IPS-18a (cell line): Measurements from ENCODE around the gene TENT4A.

Experiments
- H3K27ac ChIP-seq: one replicate; pipeline ENCODE4 v1.5.1; 2013; ENCODE audit warnings: low read length
- H3K27me3 ChIP-seq: one replicate; pipeline ENCODE4 v1.6.1; 2013; ENCODE audit warnings: mild to moderate bottlenecking, low read length; ENCODE audit not compliant: control insufficient read depth, insufficient read depth
- H3K36me3 ChIP-seq: one replicate; pipeline ENCODE4 v1.6.1; 2013; ENCODE audit warnings: low read depth, low read length; ENCODE audit not compliant: control insufficient read depth
- H3K4me1 ChIP-seq: one replicate; pipeline ENCODE4 v1.6.1; 2013; ENCODE audit warnings: low read depth, low read length; ENCODE audit not compliant: control insufficient read depth
- H3K4me3 ChIP-seq: one replicate; pipeline ENCODE4 v1.5.1; 2013; ENCODE audit warnings: low read length
- H3K9ac ChIP-seq: one replicate; pipeline ENCODE4 v1.6.1; 2013; ENCODE audit warnings: mild to moderate bottlenecking, low read length, moderate library complexity
- H3K9me3 ChIP-seq: one replicate; pipeline ENCODE4 v1.6.1; 2013; ENCODE audit warnings: low read depth, low read length; ENCODE audit not compliant: control insufficient read depth

Gene TENT4A

DNA sequence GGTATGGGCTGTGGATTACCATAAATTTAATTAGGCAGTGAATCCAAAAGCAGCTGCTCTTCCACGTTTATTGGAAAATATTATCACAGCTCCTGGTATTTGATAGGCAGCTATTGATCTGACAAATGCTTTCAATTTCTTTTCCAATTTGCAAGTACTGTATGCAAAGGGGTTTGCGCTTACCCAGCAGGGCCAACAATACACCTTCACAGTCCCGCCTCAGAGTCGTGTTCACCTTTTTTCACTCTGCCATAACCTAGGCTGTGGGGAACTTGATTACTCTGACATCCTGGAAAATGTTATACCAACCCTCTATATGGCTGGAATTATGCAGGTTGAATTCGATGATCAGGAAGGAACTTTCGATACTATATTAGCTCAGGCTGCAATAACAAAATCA lies 32.3 kb upstream of the TENT4A start:
- no peaks in the 10 kb centered on the region for H3K4me1 ChIP-seq
- H3K9me3 ChIP-seq: peaks cover 3% of the 10 kb centered on the region
- H3K27ac ChIP-seq: no peak overlapping the region
- no peak overlapping the region for H3K9ac ChIP-seq
- H3K27me3 ChIP-seq: peaks cover 3% of the 10 kb centered on the region
- H3K4me3 ChIP-seq: no peak overlapping the region
- no peaks in the 10 kb centered on the region for H3K36me3 ChIP-seq

DNA sequence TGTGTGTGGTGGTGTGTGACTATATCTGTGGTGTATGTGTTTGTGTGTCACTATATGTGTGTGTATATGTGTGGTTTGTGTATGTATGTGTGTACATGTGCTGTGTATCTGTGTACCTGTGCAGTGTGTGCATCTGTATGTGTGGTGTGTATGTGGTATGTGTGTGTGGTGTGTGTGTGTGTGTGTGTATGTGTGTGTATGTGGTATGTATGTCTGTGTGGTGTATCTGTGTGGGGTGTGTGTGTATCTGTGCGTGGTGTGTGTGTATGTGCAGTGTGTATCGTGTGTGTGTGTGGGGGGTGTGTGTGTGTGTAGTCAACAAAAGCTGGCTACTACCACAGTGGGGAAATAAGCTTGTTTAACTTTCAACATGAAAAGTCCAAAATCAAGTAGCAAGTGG lies 31.6 kb upstream of the TENT4A start:
- H3K9ac ChIP-seq: no peak overlapping the region
- H3K27ac ChIP-seq: no peak overlapping the region
- no peak overlapping the region for H3K4me3 ChIP-seq
- no peaks in the 10 kb centered on the region for H3K9me3 ChIP-seq
- no peaks in the 10 kb centered on the region for H3K4me1 ChIP-seq
- H3K36me3 ChIP-seq: no peaks in the 10 kb centered on the region
- H3K27me3 ChIP-seq: peaks cover 10% of the 10 kb centered on the region

DNA sequence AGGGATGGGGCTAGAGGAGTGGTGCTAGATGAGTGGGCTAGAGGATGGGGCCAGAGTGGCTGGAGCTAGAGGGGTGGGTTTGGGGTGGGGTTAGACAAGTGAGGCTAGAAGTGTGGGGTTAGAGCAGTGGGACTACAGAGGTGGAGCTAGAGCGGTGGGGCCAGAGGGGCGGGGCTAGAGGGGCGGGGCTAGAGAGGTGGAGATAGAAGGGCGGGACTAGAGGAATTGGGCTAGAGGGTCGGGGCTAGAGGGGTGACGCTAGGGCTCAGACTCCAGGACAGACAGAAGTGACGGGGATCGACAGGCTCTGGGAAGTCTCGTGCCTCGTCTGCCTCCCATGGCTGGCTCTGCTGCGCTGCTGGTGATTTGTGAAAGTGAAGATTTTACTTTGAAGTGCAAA lies 31.0 kb upstream of the TENT4A start:
- H3K36me3 ChIP-seq: no peaks in the 10 kb centered on the region
- H3K9me3 ChIP-seq: no peaks in the 10 kb centered on the region
- peaks cover 15% of the 10 kb centered on the region for H3K27me3 ChIP-seq
- H3K9ac ChIP-seq: no peak overlapping the region
- H3K4me3 ChIP-seq: no peak overlapping the region
- no peak overlapping the region for H3K27ac ChIP-seq
- H3K4me1 ChIP-seq: no peaks in the 10 kb centered on the region

DNA sequence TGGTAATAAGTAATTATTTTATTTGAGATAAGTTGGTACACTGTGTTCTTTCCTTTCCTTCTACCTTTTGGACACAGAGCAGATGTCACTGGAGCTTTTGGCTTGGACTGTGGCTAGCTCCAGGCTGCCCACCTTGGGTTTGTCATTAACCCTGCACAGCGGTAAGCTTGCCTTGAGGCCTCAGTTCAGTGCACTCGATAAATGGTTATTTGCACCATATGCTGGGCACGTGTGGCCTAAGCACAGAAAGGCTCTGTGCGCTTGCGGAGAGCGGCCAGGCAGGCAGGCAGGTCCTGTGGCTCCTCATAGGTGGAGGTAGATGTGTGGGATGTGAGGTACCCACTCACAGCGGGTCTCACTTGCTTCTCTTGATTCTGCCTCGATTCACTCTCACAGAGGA lies 30.0 kb upstream of the TENT4A start:
- peaks cover 23% of the 10 kb centered on the region for H3K27me3 ChIP-seq
- no peak overlapping the region for H3K9ac ChIP-seq
- no peaks in the 10 kb centered on the region for H3K9me3 ChIP-seq
- H3K4me3 ChIP-seq: no peak overlapping the region
- H3K36me3 ChIP-seq: no peaks in the 10 kb centered on the region
- H3K4me1 ChIP-seq: no peaks in the 10 kb centered on the region
- no peak overlapping the region for H3K27ac ChIP-seq

DNA sequence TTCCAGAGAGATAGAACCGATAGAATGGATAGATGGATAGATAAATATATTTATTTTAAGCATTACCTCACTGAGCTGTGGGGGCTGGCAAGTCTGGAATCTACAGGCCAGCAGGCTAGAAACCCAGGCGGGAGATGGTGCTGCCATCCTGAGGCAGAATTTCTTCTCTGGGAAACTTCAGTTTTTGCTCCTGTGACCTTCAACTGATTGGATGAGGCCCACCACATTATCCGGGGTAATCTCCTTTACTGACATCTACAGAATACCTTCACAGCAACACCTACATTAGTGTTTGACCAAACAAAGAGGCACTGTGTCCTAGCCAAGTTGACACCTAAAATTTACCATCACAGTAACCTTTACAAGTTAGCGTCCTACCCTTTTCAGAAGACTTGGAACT lies 29.2 kb upstream of the TENT4A start:
- no peak overlapping the region for H3K9ac ChIP-seq
- H3K4me3 ChIP-seq: no peak overlapping the region
- no peaks in the 10 kb centered on the region for H3K9me3 ChIP-seq
- H3K36me3 ChIP-seq: no peaks in the 10 kb centered on the region
- H3K27me3 ChIP-seq: peaks cover 26% of the 10 kb centered on the region
- H3K27ac ChIP-seq: no peak overlapping the region
- H3K4me1 ChIP-seq: no peaks in the 10 kb centered on the region

DNA sequence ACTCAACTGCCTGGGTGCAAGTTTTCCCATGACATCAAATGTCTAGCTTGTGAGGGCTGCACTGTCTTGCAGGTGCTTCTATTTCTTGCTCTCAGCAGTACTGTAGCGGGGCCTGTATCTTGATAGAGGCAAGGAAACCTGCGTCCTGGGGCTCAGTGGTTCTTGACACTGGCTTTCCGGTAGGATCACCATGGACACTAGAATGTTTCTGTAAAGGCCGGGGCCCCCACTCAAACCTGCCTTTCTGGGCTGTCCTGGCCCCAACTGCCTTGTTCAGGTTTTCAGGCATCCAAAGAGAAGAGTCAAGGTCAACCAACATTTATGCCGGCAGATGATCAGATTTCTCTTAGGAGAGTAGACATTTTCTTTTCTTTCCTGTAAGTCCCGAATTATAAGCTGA lies 26.7 kb upstream of the TENT4A start:
- Histone ChIP-seq H3K9ac (no peak overlapping the region), H3K9me3 (no peaks in the 10 kb centered on the region), H3K4me3 (peak overlapping the region; percentile 73), H3K27me3 (peaks cover 26% of the 10 kb centered on the region), H3K4me1 (no peaks in the 10 kb centered on the region), H3K36me3 (no peaks in the 10 kb centered on the region), H3K27ac (no peak overlapping the region)

DNA sequence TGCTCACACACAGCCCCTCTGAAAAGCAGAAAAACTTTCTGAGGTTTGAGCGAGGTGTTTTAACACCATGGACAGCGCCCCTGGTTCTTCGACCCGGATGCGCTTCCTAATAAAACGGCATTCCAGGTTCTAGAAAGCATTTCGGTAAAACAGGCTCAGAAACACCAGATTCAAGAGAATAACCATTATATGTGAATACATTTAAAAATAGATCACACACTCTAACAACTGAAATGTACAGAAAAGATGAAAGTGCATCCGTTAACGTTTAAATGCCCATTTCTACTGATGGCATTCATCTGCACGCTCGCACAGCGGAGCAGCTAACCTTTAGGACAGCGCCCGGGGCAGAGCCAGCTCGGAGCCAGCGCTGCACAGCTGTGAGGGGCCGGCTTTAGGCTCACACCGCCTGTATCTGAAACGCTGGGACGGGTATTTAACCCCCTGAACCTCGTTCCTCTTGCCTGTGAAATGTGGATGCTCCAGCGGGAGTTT lies 26.3 kb upstream of the TENT4A start:
- Histone ChIP-seq H3K4me1 (no peaks in the 10 kb centered on the region), H3K9ac (no peak overlapping the region), H3K27ac (no peak overlapping the region), H3K4me3 (peak overlapping the region; percentile 73), H3K9me3 (no peaks in the 10 kb centered on the region), H3K36me3 (no peaks in the 10 kb centered on the region), H3K27me3 (peaks cover 26% of the 10 kb centered on the region)

DNA sequence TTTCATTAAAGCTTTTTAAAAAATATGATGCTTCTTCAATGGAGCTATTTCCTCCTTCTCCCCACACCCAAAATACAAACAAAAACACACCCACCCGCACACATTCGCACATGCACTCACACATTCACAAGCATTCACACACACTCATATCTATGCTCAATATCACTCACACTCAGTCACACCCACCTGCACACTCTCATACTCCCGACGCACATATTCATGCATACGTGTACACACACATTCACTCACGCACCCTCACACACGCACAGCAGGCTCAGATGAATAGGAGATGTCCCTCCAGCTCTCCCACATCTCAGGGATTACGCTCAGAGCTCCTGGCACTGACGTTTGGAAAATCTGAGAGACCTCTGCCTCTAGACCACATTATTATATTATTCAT lies 25.7 kb upstream of the TENT4A start:
- Histone ChIP-seq H3K27me3 (peaks cover 26% of the 10 kb centered on the region), H3K4me1 (no peaks in the 10 kb centered on the region), H3K27ac (no peak overlapping the region), H3K9me3 (no peaks in the 10 kb centered on the region), H3K4me3 (peak overlapping the region; percentile 73), H3K36me3 (no peaks in the 10 kb centered on the region), H3K9ac (no peak overlapping the region)

DNA sequence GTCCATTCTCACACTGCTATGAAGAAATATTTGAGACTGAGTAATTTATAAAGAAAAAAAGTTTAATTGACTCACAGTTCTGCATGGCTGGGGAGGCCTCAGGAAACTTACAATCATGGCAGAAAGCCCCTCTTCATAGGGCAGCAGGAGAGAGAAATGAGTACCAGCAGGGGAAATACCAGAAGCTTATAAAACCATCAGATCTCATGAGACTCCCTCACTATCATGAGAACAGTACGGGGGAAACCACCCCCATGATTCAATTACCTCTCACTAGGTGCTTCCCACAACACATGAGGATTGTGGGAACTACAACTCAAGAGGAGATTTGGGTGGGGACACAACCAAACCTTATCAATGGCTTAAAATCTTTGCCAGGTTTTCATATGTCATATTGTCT lies 20.3 kb upstream of the TENT4A start:
- peaks cover 6% of the 10 kb centered on the region for H3K27me3 ChIP-seq
- H3K27ac ChIP-seq: no peak overlapping the region
- no peaks in the 10 kb centered on the region for H3K36me3 ChIP-seq
- H3K4me3 ChIP-seq: no peak overlapping the region
- no peaks in the 10 kb centered on the region for H3K4me1 ChIP-seq
- no peak overlapping the region for H3K9ac ChIP-seq
- H3K9me3 ChIP-seq: no peaks in the 10 kb centered on the region

DNA sequence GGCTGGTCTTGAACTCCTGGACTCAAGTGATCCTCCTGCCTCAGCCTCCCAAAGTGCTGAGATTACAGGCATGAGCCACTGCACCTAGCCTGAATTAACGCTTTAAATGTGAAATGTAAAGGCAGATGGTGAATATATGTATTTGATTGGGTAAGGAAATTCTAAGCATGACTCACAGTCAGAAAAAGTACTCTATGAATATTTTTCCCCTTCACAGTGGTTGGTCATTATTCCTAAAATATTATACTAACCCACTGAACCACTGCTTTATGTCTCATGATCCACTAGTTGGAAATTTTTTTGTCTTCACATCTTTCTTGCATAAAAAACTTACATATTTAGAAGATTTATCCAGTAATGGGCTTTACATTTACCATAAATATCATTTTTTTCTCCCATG lies 14.5 kb upstream of the TENT4A start:
- Histone ChIP-seq H3K9me3 (no peaks in the 10 kb centered on the region), H3K9ac (no peak overlapping the region), H3K4me1 (peaks cover 21% of the 10 kb centered on the region), H3K4me3 (no peak overlapping the region), H3K36me3 (no peaks in the 10 kb centered on the region), H3K27ac (no peak overlapping the region), H3K27me3 (no peaks in the 10 kb centered on the region)

DNA sequence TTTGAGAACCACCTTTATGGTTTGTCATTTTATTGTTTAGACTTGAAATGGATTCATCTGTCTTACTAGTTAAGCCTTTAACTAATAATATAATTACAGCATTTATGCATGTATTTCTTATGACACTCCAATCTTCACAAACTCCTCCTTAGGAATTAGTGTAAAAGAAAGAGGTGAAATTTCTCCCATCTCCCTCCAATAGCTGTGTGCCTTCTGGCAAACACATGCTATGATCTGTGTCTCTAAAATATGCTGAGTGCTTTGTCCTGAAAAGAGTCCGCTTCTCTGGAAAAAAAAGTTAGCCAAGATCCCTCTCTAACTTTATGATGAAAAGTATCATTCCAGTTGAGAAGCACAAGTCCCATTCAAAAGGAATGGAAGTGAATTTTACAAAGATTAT lies 13.9 kb upstream of the TENT4A start:
- Histone ChIP-seq H3K9ac (no peak overlapping the region), H3K4me1 (peaks cover 21% of the 10 kb centered on the region), H3K36me3 (no peaks in the 10 kb centered on the region), H3K27ac (no peak overlapping the region), H3K9me3 (no peaks in the 10 kb centered on the region), H3K4me3 (no peak overlapping the region), H3K27me3 (no peaks in the 10 kb centered on the region)

DNA sequence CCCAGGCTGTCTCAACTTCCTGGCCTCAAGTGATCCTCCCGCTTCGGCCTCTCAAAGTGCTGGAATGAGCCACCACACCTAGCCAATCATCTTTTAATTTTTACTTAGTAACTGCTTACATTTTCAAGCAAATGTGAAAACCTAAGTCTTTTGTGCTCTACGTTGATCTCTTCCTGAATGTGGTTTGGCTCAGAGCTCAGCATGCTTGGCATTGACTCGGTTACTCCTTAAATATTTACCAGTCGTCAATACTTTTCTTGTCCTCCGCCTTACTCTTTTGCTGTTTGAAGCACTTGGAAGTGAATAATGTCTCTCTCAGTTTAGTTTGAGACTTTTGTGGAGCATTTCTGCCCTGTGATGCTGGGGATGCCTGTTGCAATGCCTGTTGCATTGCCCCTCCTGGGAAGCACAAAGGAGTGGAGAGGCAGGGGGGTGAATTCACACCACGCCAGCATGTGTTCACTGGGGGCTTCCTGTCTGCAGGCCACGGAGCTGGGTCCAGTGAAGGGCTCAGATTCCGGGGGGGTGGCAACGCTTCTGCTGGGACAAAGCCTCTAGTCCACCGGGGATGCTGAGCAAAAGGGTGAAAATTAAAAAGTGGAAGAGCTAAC lies 13.1 kb upstream of the TENT4A start:
- Histone ChIP-seq H3K9me3 (no peaks in the 10 kb centered on the region), H3K4me1 (peaks cover 21% of the 10 kb centered on the region), H3K27ac (no peak overlapping the region), H3K4me3 (no peak overlapping the region), H3K9ac (no peak overlapping the region), H3K27me3 (no peaks in the 10 kb centered on the region), H3K36me3 (no peaks in the 10 kb centered on the region)
